Astrocyte of the hippocampus (primary cell): Measurements from ENCODE around the gene KIAA1549.
A peak's percentile ranks its signal among the peaks of the same experiment; 100 is the strongest.

Source experiments
- DNase-seq: peaks from one replicate; pipeline ENCODE4 v3.0.0; 2011; ENCODE audit warnings: low read depth, low spot score

KIAA1549 gene

GRCh38 chr7:138975343-138976104 lies 5.7 kb downstream of the KIAA1549 start:
- DNase-seq: no peak

- DNase-seq: no peak
These were observed 6.4 kb downstream of the KIAA1549 start for GRCh38 chr7:138974675-138975292.

GRCh38 chr7:138974103-138974502 lies 7.1 kb downstream of the KIAA1549 start:
- no peak for DNase-seq

- DNase-seq: no peak
These were observed 10.2 kb downstream of the KIAA1549 start for GRCh38 chr7:138970952-138971351.

GRCh38 chr7:138970446-138970845 lies 10.7 kb downstream of the KIAA1549 start:
- DNase-seq: no peak

- DNase-seq: no peak
These were observed 14.0 kb downstream of the KIAA1549 start for GRCh38 chr7:138967159-138967558.

GRCh38 chr7:138964624-138965436 lies 16.4 kb downstream of the KIAA1549 start:
- DNase-seq: no peak

- DNase-seq: no peak
These were observed 17.5 kb downstream of the KIAA1549 start for GRCh38 chr7:138963675-138964074.

- no peak for DNase-seq
These were observed 18.5 kb downstream of the KIAA1549 start for GRCh38 chr7:138962561-138963270.

- DNase-seq: peak; percentile 48
These were observed 20.0 kb downstream of the KIAA1549 start for GRCh38 chr7:138961159-138961558.

- DNase-seq: no peak
These were observed 22.7 kb downstream of the KIAA1549 start for GRCh38 chr7:138958391-138958956.

- no peak for DNase-seq
These were observed 23.3 kb downstream of the KIAA1549 start for GRCh38 chr7:138957753-138958390.

- DNase-seq: no peak
These were observed 24.0 kb downstream of the KIAA1549 start for GRCh38 chr7:138957217-138957616.

- DNase-seq: no peak
These were observed 26.4 kb downstream of the KIAA1549 start for GRCh38 chr7:138954545-138955475.

- DNase-seq: no peak
These were observed 28.4 kb downstream of the KIAA1549 start for GRCh38 chr7:138952791-138953190.

GRCh38 chr7:138951953-138952352 lies 29.2 kb downstream of the KIAA1549 start:
- DNase-seq: no peak

GRCh38 chr7:138949421-138950088 lies 31.6 kb downstream of the KIAA1549 start:
- DNase-seq: no peak

GRCh38 chr7:138948403-138948802 lies 32.8 kb downstream of the KIAA1549 start:
- no peak for DNase-seq

GRCh38 chr7:138945821-138946220 lies 35.4 kb downstream of the KIAA1549 start:
- DNase-seq: no peak
